K562 (cell line): ENCODE results near the gene BRD4. TPM values are rescaled to one million over a fixed set of nuclear protein-coding genes. Genes with fewer than 3 reads are reported as not detected.

Source experiments
- CC2D1A ChIP-seq: fragments of 450-650 bp; IDR thresholded peaks from 2 replicates; pipeline ENCODE4 v1.6.1; 2017; ENCODE audit warnings: mild to moderate bottlenecking
- CREB1 ChIP-seq, 2 experiments: sonication (generic) in 1 of 2; formaldehyde crosslinking in 1 of 2; IDR thresholded peaks; 2 replicates each; pipeline versions ENCODE4 v1.6.1 to v1.8.0; 2012 to 2022; ENCODE audit warnings: inconsistent platforms in 1 of 2, mild to moderate bottlenecking in 1 of 2, missing genetic modification reagents in 1 of 2, moderate library complexity in 1 of 2
- DDX20 ChIP-seq: fragments of 450-650 bp; IDR thresholded peaks from 2 replicates; pipeline ENCODE4 v1.6.1; 2016; ENCODE audit warnings: missing genetic modification characterization, low read depth, mild to moderate bottlenecking, missing compliant biosample characterization, moderate library complexity
- DIDO1 ChIP-seq: fragments of 450-650 bp; IDR thresholded peaks from 2 replicates; pipeline ENCODE4 v1.6.1; 2016; ENCODE audit warnings: low read depth, missing biosample characterization, missing genetic modification characterization
- EGR1 ChIP-seq: fragments of 450-650 bp; conservative IDR thresholded peaks from 2 replicates; pipeline ENCODE4 v1.6.1; 2017; ENCODE audit warnings: mild to moderate bottlenecking
- ELF4 ChIP-seq: fragments of 450-650 bp; formaldehyde crosslinking; IDR thresholded peaks from 2 replicates; pipeline ENCODE4 v1.4.0; 2022; ENCODE audit warnings: missing genetic modification characterization
- GTF2A2 ChIP-seq: IDR thresholded peaks from 2 replicates; pipeline ENCODE4 v1.6.1; 2016; ENCODE audit warnings: mild to moderate bottlenecking, missing genetic modification characterization, missing compliant biosample characterization
- MAFF ChIP-seq: IDR thresholded peaks from 2 replicates; pipeline ENCODE4 v1.6.1; 2012; ENCODE audit warnings: low read length, improper control_type of control experiment
- MAX ChIP-seq: sonication (generic); formaldehyde crosslinking; IDR thresholded peaks from 2 replicates; pipeline ENCODE4 v1.9.0; 2022; ENCODE audit warnings: mild to moderate bottlenecking, missing genetic modification reagents
- MAZ ChIP-seq, 2 experiments: fragments of 450-650 bp in 1 of 2; sonication (generic) in 1 of 2; formaldehyde crosslinking; IDR thresholded peaks in 1 of 2; conservative IDR thresholded peaks in 1 of 2; 2 replicates each; pipeline versions ENCODE4 v1.4.0 to v1.5.0; 2020; ENCODE audit warnings: mild to moderate bottlenecking in 1 of 2, missing genetic modification reagents in 1 of 2
- MBD2 ChIP-seq: sonication (generic); IDR thresholded peaks from 2 replicates; pipeline ENCODE4 v1.6.1; 2016; ENCODE audit warnings: low read depth, borderline replicate concordance
- MIER1 ChIP-seq: fragments of 450-650 bp; IDR thresholded peaks from 2 replicates; pipeline ENCODE4 v1.6.1; 2016; ENCODE audit warnings: antibody characterized with exemption, mild to moderate bottlenecking, low read depth
- NEUROD1 ChIP-seq: fragments of 150-350 bp; IDR thresholded peaks from 2 replicates; pipeline ENCODE4 v1.6.1; 2014; ENCODE audit warnings: borderline replicate concordance, low read length, low read depth; ENCODE audit not compliant: partially characterized antibody
- PHB2 ChIP-seq: fragments of 450-650 bp; IDR thresholded peaks from 2 replicates; pipeline ENCODE4 v1.6.1; 2017; ENCODE audit warnings: low read depth
- POLR2A ChIP-seq: fragments of 450-650 bp; conservative IDR thresholded peaks from 2 replicates; pipeline ENCODE4 v1.6.1; 2016
- POLR2G ChIP-seq: fragments of 200-400 bp; formaldehyde crosslinking; IDR thresholded peaks from 2 replicates; pipeline ENCODE4 v1.6.1; 2017; ENCODE audit warnings: low read depth, mild to moderate bottlenecking, antibody characterized with exemption, low read length, moderate library complexity
- PTBP1 ChIP-seq: fragments of 200-400 bp; formaldehyde crosslinking; IDR thresholded peaks from 2 replicates; pipeline ENCODE4 v1.6.1; 2017; ENCODE audit warnings: low read depth, low read length
- RB1 ChIP-seq: fragments of 450-650 bp; IDR thresholded peaks from 2 replicates; pipeline ENCODE4 v1.6.1; 2017; ENCODE audit warnings: low read depth, mild to moderate bottlenecking
- RBM15 ChIP-seq: fragments of 200-400 bp; formaldehyde crosslinking; IDR thresholded peaks from 2 replicates; pipeline ENCODE4 v1.6.1; 2018; ENCODE audit warnings: mild to moderate bottlenecking, low read length, moderate library complexity; ENCODE audit not compliant: insufficient read depth
- RBM39 ChIP-seq: fragments of 200-400 bp; formaldehyde crosslinking; optimal IDR thresholded peaks from 2 replicates; pipeline ENCODE3; 2018; ENCODE audit warnings: low read depth, low read length
- SAFB ChIP-seq: fragments of 200-400 bp; formaldehyde crosslinking; IDR thresholded peaks from 2 replicates; pipeline ENCODE4 v1.6.1; 2017; ENCODE audit warnings: low read depth, low read length, borderline replicate concordance
- SIRT6 ChIP-seq: IDR thresholded peaks from one replicate; pipeline ENCODE4 v1.6.1; 2012; ENCODE audit warnings: low read depth, mild to moderate bottlenecking, control low read depth, inconsistent platforms, low read length, moderate library complexity
- SMAD4 ChIP-seq: fragments of 250-450 bp; sonication (Bioruptor Pico); conservative IDR thresholded peaks from 2 replicates; pipeline ENCODE4 v1.8.0; 2021; ENCODE audit warnings: inconsistent platforms, mild to moderate bottlenecking, moderate library complexity
- SNIP1 ChIP-seq: fragments of 450-650 bp; IDR thresholded peaks from 2 replicates; pipeline ENCODE4 v1.7.1; 2017; ENCODE audit warnings: low read depth, mild to moderate bottlenecking
- ZNF217 ChIP-seq: sonication (generic); formaldehyde crosslinking; IDR thresholded peaks from 2 replicates; pipeline ENCODE4 v1.8.0; 2022; ENCODE audit warnings: mild to moderate bottlenecking, missing genetic modification reagents
- polyA plus RNA-seq, 8 experiments: library from polyadenylated mRNA; depleted of rRNA in 4 of 8; stranded (reverse) in 5 of 8; unstranded in 3 of 8; fragments of >200 nt; fragmentation: Nextera tagmentation in 2 of 8; fragmentation: Illumina TruSeq in 1 of 8; extraction: Ambion mirVana in 2 of 8; extraction: Trizol in 1 of 8; gene quantifications; 2 replicates each; pipeline versions ENCODE4 v1.2.1 to v1.2.3, GENCODE V29; 2011 to 2014; ENCODE audit warnings: inconsistent platforms in 1 of 8, missing spikeins in 1 of 8
- total RNA-seq, 7 experiments: library from RNA; depleted of rRNA in 6 of 7; stranded (reverse); fragments of >200 nt in 6 of 7; fragmentation: Illumina TruSeq in 2 of 7; extraction: Trizol in 2 of 7; gene quantifications; 2 replicates each; pipeline versions ENCODE4 v1.2.1 to v1.2.3, GENCODE V29; 2011 to 2021; ENCODE audit warnings: low replicate concordance in 1 of 7
- TF ChIP-seq, protein P1 (sequence below): IDR thresholded peaks from 2 replicates; pipeline ENCODE4 v1.6.1; 2012; ENCODE audit warnings: low read depth, low read length, improper control_type of control experiment, borderline replicate concordance
- TF ChIP-seq, protein P2 (sequence below): fragments of 450-650 bp; IDR thresholded peaks from 2 replicates; pipeline ENCODE4 v1.6.1; 2016

BRD4 gene
- total and polyA plus RNA-seq, 9 of the 15 experiments (the other 6 are each of a cell fraction or from before 2014, with no cell fraction given), result 1.8 to 105 (median 15.6) TPM

GRCh38 chr19:15379083-15379998, 47.0 kb upstream of the BRD4 start, which contains the start of gene AKAP8 (continued):
- no peak for TF ChIP-seq GTF2A2
- TF ChIP-seq DDX20 (tag), result no peak
- TF ChIP-seq NEUROD1, result peak; percentile 50
- TF ChIP-seq SNIP1, result no peak
- TF ChIP-seq MAX (CRISPR knock-in tag), result peak; percentile 67
- TF ChIP-seq SMAD4 (CRISPR knock-in tag), result no peak
- peak; percentile 93 for TF ChIP-seq POLR2A
- TF ChIP-seq POLR2G, result peak; percentile 92
- TF ChIP-seq DIDO1 (tag), result no peak
- no peak for TF ChIP-seq ELF4 (CRISPR knock-in tag)
- TF ChIP-seq, protein P1, sequence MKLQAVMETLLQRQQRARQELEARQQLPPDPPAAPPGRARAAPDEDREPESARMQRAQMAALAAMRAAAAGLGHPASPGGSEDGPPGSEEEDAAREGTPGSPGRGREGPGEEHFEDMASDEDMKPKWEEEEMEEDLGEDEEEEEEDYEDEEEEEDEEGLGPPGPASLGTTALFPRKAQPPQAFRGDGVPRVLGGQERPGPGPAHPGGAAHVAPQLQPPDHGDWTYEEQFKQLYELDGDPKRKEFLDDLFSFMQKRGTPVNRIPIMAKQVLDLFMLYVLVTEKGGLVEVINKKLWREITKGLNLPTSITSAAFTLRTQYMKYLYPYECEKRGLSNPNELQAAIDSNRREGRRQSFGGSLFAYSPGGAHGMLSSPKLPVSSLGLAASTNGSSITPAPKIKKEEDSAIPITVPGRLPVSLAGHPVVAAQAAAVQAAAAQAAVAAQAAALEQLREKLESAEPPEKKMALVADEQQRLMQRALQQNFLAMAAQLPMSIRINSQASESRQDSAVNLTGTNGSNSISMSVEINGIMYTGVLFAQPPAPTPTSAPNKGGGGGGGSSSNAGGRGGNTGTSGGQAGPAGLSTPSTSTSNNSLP, result no peak
- no peak for TF ChIP-seq CC2D1A
- TF ChIP-seq RBM15, result no peak
- 0 out of 2 replicates have a peak, but pooled peaks have one; percentile 4 for TF ChIP-seq SAFB
- TF ChIP-seq EGR1, result peak; percentile 27; the same call in 1 of the 2 replicates
- peak; percentile 95 for TF ChIP-seq MBD2
- TF ChIP-seq PHB2, result no peak
- TF ChIP-seq, protein P2, sequence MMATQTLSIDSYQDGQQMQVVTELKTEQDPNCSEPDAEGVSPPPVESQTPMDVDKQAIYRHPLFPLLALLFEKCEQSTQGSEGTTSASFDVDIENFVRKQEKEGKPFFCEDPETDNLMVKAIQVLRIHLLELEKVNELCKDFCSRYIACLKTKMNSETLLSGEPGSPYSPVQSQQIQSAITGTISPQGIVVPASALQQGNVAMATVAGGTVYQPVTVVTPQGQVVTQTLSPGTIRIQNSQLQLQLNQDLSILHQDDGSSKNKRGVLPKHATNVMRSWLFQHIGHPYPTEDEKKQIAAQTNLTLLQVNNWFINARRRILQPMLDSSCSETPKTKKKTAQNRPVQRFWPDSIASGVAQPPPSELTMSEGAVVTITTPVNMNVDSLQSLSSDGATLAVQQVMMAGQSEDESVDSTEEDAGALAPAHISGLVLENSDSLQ, result peak; percentile 99
- no peak for TF ChIP-seq RBM39
- TF ChIP-seq MAFF, result no peak
- TF ChIP-seq PTBP1, result 0 out of 2 replicates have a peak, but pooled peaks have one; percentile 39
- TF ChIP-seq MAZ (CRISPR knock-in tag; conservative IDR thresholded peaks at IDR 0.05 in 1 of 2, IDR thresholded peaks at IDR 0.05 in 1 of 2), result peak in 1 of 2 experiments; percentile 55; a peak in 2 of 4 replicates
- peak; percentile 51 for TF ChIP-seq SIRT6
- no peak for TF ChIP-seq MIER1
- no peak for TF ChIP-seq ZNF217 (CRISPR knock-in tag)
- peak; percentile 89 for TF ChIP-seq CREB1 (IDR thresholded peaks at IDR 0.05)
- peak; percentile 93 for TF ChIP-seq CREB1 (CRISPR knock-in tag; IDR thresholded peaks at IDR 0.05)
- peak; percentile 89; the same call in 1 of the 2 replicates for TF ChIP-seq RB1
